A549 (cell line): ENCODE data around the gene RRAS. TPM values are rescaled to one million over a fixed set of nuclear protein-coding genes. Genes with fewer than 3 reads are reported as not detected.
A peak's percentile ranks its signal among the peaks of the same experiment; 100 is the strongest.

Experiments
- ATAC-seq, 2 experiments: fragments of 200-7000 bp in 1 of 2; fragments of >200 bp in 1 of 2; cut with Nextera tagmentation in 1 of 2; cut with Tn5 transposase in 1 of 2; 3 replicates each; pipeline versions ENCODE4 v1.8.0 to v1.9.1; 2018 to 2020; ENCODE audit warnings: mild to moderate bottlenecking in 1 of 2, moderate library complexity in 1 of 2
- CTCF ChIA-PET: fragments of 300-600 bp; sonication (Branson Sonifier 250); formaldehyde crosslinking; extraction: SDS; loops from one replicate; lab custom pipeline; 2021; ENCODE audit warnings: antibody characterized with exemption, inconsistent platforms; lab: Yijun Ruan, JAX
- POLR2A ChIA-PET: fragments of 350-600 bp; formaldehyde crosslinking; extraction: SDS; loops from one replicate; lab custom pipeline; 2021; ENCODE audit warnings: antibody characterized with exemption, inconsistent platforms; lab: Yijun Ruan, JAX
- DNase-seq, 2 experiments: peaks; one replicate each; pipeline versions ENCODE4 v3.0.0 to v3.0.0-alpha.2; 2011 to 2016; ENCODE audit warnings: low read depth in 1 of 2, low spot score in 1 of 2
- FAIRE-seq: peaks from 2 replicates; lab custom pipeline; 2011; peaks lifted over from hg19 to GRCh38; lab: Jason Lieb, UNC
- H3K27ac ChIP-seq, 2 experiments: fragments of >200 bp; sonication (Bioruptor Twin); formaldehyde crosslinking; 3 replicates each; pipeline ENCODE4 v1.5.1; 2016 to 2017
- H3K4me1 ChIP-seq: fragments of >200 bp; sonication (Bioruptor Twin); formaldehyde crosslinking; 3 replicates; pipeline ENCODE4 v1.6.1; 2016
- H3K4me2 ChIP-seq: fragments of >200 bp; sonication (Bioruptor Twin); formaldehyde crosslinking; 3 replicates; pipeline ENCODE4 v1.6.1; 2016
- H3K4me3 ChIP-seq: fragments of >200 bp; sonication (Bioruptor Twin); formaldehyde crosslinking; 3 replicates; pipeline ENCODE4 v1.5.1; 2016
- H3K9me3 ChIP-seq: fragments of >200 bp; sonication (Bioruptor Twin); formaldehyde crosslinking; 3 replicates; pipeline ENCODE4 v1.6.1; 2016
- BHLHE40 ChIP-seq: IDR thresholded peaks from 2 replicates; pipeline ENCODE4 v1.6.1; 2012; ENCODE audit warnings: low read depth, low read length, inconsistent platforms
- CBX2 ChIP-seq: fragments of 200-600 bp; sonication (generic); IDR thresholded peaks from 2 replicates; pipeline ENCODE4 v1.6.1; 2016; ENCODE audit warnings: low read depth, mild to moderate bottlenecking, borderline replicate concordance
- CBX8 ChIP-seq: fragments of 200-600 bp; sonication (generic); IDR thresholded peaks from 2 replicates; pipeline ENCODE4 v1.6.1; 2016
- EHMT2 ChIP-seq: fragments of 200-600 bp; sonication (generic); IDR thresholded peaks from 2 replicates; pipeline ENCODE4 v1.6.1; 2016; ENCODE audit warnings: antibody characterized with exemption, low read depth, mild to moderate bottlenecking, moderate library complexity
- EP300 ChIP-seq, 2 experiments: fragments of >200 bp; sonication (Bioruptor Twin); formaldehyde crosslinking; IDR thresholded peaks; 2 replicates in 1 of 2; 3 replicates in 1 of 2; pipeline ENCODE4 v1.6.1; 2016 to 2017
- ESRRA ChIP-seq: fragments of 150-350 bp; IDR thresholded peaks from 2 replicates; pipeline ENCODE4 v1.6.1; 2014; ENCODE audit warnings: mild to moderate bottlenecking, low read length, borderline replicate concordance
- FOSL2 ChIP-seq, 2 experiments: fragments of 450-650 bp in 1 of 2; fragments of >200 bp in 1 of 2; sonication (Bioruptor Twin) in 1 of 2; formaldehyde crosslinking; IDR thresholded peaks; 2 replicates each; pipeline versions ENCODE4 v1.5.0 to v1.6.1; 2016 to 2020; ENCODE audit warnings: mild to moderate bottlenecking in 1 of 2, moderate library complexity in 1 of 2
- GATA3 ChIP-seq: IDR thresholded peaks from 2 replicates; pipeline ENCODE4 v1.6.1; 2012; ENCODE audit warnings: borderline replicate concordance
- HEYL ChIP-seq: fragments of 250-450 bp; sonication (Bioruptor Pico); IDR thresholded peaks from 2 replicates; pipeline ENCODE4 v1.8.0; 2021; ENCODE audit warnings: mild to moderate bottlenecking, moderate library complexity
- HOXA7 ChIP-seq: fragments of 250-450 bp; sonication (Bioruptor Pico); IDR thresholded peaks from 2 replicates; pipeline ENCODE4 v1.5.0; 2020; ENCODE audit warnings: mild to moderate bottlenecking, moderate library complexity
- JUN ChIP-seq, 2 experiments: fragments of >200 bp; sonication (Bioruptor Twin); formaldehyde crosslinking; IDR thresholded peaks; 2 replicates in 1 of 2; 3 replicates in 1 of 2; pipeline ENCODE4 v1.6.1; 2016 to 2017
- MAFK ChIP-seq: fragments of 450-650 bp; IDR thresholded peaks from 2 replicates; pipeline ENCODE4 v1.6.1; 2014; ENCODE audit not compliant: partially characterized antibody
- MAZ ChIP-seq: fragments of 150-350 bp; IDR thresholded peaks from 2 replicates; pipeline ENCODE4 v1.6.1; 2014; ENCODE audit warnings: antibody characterized with exemption, low read depth, low read length, borderline replicate concordance
- MYC ChIP-seq: IDR thresholded peaks from 2 replicates; pipeline ENCODE4 v1.6.1; 2012; ENCODE audit warnings: mild to moderate bottlenecking, inconsistent platforms, low read length, improper control_type of control experiment, borderline replicate concordance
- NFE2L2 ChIP-seq: fragments of 150-350 bp; conservative IDR thresholded peaks from 2 replicates; pipeline ENCODE4 v1.6.1; 2014; ENCODE audit warnings: low read length
- NR3C1 ChIP-seq: fragments of >200 bp; sonication (Bioruptor Twin); formaldehyde crosslinking; IDR thresholded peaks from 3 replicates; pipeline ENCODE4 v1.6.1; 2017
- PHF8 ChIP-seq: fragments of 200-600 bp; sonication (generic); IDR thresholded peaks from 2 replicates; pipeline ENCODE4 v1.6.1; 2016; ENCODE audit warnings: low read depth, mild to moderate bottlenecking, antibody characterized with exemption, moderate library complexity, borderline replicate concordance
- POLR2A ChIP-seq: IDR thresholded peaks from 2 replicates; pipeline ENCODE4 v1.6.1; 2012; ENCODE audit warnings: mild to moderate bottlenecking, low read length
- RARB ChIP-seq: fragments of 250-450 bp; sonication (Bioruptor Pico); IDR thresholded peaks from 2 replicates; pipeline ENCODE4 v1.8.0; 2021; ENCODE audit warnings: mild to moderate bottlenecking, moderate library complexity
- TFCP2L1 ChIP-seq: fragments of 250-450 bp; sonication (Bioruptor Pico); IDR thresholded peaks from 2 replicates; pipeline ENCODE4 v1.5.0; 2021; ENCODE audit warnings: mild to moderate bottlenecking
- TP53 ChIP-seq: fragments of 250-450 bp; sonication (Bioruptor Pico); IDR thresholded peaks from 2 replicates; pipeline ENCODE4 v1.5.0; 2021; ENCODE audit warnings: mild to moderate bottlenecking, moderate library complexity
- ZC3H11A ChIP-seq: fragments of 450-650 bp; IDR thresholded peaks from 2 replicates; pipeline ENCODE4 v1.6.1; 2014; ENCODE audit warnings: antibody characterized with exemption, mild to moderate bottlenecking
- whole genome bisulfite sequencing: methylation state at CpG from one replicate; pipeline ENCODE4 v1.1.6; 2017; ENCODE audit errors: missing lambda C conversion rate; 5-methylcytosine and 5-hydroxymethylcytosine counted together
- polyA plus RNA-seq, 4 experiments: library from polyadenylated mRNA; depleted of rRNA in 3 of 4; stranded (reverse); fragments of >200 nt; fragmentation: RNase III in 1 of 4; extraction: RNeasy Plus Mini Kit Qiagen cat#74134 plus additional on column Dnase treatment in 1 of 4; gene quantifications; 2 replicates in 3 of 4; 3 replicates in 1 of 4; pipeline ENCODE4 v1.2.3, GENCODE V29; 2011 to 2017
- TF ChIP-seq, protein P1 (sequence below): IDR thresholded peaks from 2 replicates; pipeline ENCODE4 v1.6.1; 2012
- TF ChIP-seq, protein P2 (sequence below): fragments of 450-650 bp; IDR thresholded peaks from 2 replicates; pipeline ENCODE4 v1.6.1; 2014; ENCODE audit warnings: antibody characterized with exemption
- TF ChIP-seq, protein P3 (sequence below): IDR thresholded peaks from 2 replicates; pipeline ENCODE4 v1.6.1; 2012
- TF ChIP-seq, protein P4 (sequence below): fragments of >200 bp; sonication (Bioruptor Twin); formaldehyde crosslinking; IDR thresholded peaks from 3 replicates; pipeline ENCODE4 v1.5.1; 2016

Gene RRAS
- polyA plus RNA-seq, 2 of the 4 experiments (the other 2 are of a cell fraction), result 47.6 to 49.2 TPM

DNA sequence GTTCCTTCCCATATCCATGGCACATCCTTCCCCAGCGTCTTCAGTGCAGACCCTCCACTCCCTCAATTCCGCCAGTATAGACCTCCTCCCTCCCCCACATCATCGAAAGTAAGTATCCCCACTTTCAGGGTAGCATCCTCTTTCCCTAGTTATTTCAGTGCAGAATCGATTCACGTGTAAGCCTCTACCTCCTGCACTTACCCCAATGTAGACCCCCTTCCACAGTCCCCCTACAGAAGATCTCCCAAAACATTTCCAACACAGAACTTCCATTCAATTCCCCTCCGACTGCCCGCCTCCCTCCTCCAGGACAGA, 25.1 kb upstream of the RRAS start:
- ChIA-PET CTCF (interaction anchor here (0.7 to 21.2 kb wide), 4 partner anchors 10 to 95 kb away, joined by 4 to 326 read pairs (median 62); partner anchors contain the start of genes PRMT1, RRAS and SCAF1), POLR2A (interaction anchor here (0.6 to 2.6 kb wide), 7 partner anchors 11 to 212 kb away, joined by 4 to 41 read pairs (median 5); partner anchors contain the start of genes ALDH16A1, AP2A1, PRMT1 and RRAS)
- DNase-seq, result no peak

DNA sequence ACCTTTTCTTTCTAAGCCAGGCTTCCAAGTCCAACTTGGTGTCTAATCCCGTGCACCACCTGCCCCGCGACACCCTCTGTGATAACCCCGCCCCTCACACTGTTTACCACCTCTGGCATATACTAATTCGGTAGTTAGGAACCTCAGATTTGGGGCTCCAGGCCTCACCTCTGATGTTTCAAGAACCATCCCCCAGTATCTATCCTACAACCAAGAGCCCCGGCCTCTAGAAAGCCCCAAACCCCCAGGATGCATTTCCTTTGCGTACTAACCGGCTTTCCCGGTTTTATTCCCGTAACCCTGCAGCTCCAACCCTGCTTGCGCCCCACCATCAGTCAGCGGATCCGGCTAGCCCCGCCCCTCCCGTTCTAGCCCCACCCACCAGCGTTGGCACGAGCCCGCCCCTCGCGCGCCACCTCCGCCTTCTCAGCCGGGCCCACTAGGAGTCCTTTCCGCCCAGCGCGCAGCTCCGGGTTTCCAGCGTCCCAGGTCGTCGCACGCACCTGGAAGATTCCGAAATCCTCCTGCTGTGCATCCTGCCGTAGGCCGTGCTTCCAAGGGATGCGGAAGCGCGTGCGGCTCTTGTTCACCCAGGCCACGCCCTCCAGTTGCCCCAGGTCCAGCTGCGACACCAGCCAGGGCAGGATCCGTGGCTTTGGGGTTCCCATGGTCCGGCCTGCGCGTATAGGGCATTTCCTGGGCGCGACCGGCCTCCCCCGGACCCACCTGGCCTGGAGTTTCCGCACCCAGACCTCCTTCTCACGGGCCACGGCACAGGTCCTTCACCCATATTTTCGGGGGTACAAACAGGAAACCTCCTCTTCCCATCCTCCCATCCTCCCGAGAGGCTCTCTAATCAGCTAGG, 24.5 kb upstream of the RRAS start:
- FAIRE-seq (no peak), DNase-seq (peak; percentile 95 to 96), ATAC-seq (peak; percentile 67 to 80)
- H3K4me3 ChIP-seq, result peak overlapping the region; percentile 65
- WGBS, result 3% methylated on average over 34 of the region's 53 CpGs
- peaks cover 14% of the 10 kb centered on the region for H3K4me1 ChIP-seq
- ChIA-PET POLR2A (interaction anchor here (0.6 to 2.6 kb wide), 11 partner anchors 8 to 211 kb away, joined by 4 to 41 read pairs (median 6); partner anchors contain the start of genes ALDH16A1, PRMT1, RPS11 and RRAS), CTCF (interaction anchor here (0.6 to 21.2 kb wide), 7 partner anchors 10 to 175 kb away, joined by 3 to 326 read pairs (median 4); partner anchors contain the start of genes PRMT1, RRAS and SCAF1)
- 0 out of 3 replicates have a peak, but pooled peaks cover 3% of the 10 kb centered on the region for H3K9me3 ChIP-seq
- peak overlapping the region; percentile 83 for H3K4me2 ChIP-seq
- peak overlapping the region; percentile 79 to 86 for H3K27ac ChIP-seq
- TF ChIP-seq CBX2 (no peak), JUN (IDR thresholded peaks at IDR 0.05) (peak; percentile 76 to 77; a peak in 3 of 5 replicates), TFCP2L1 (CRISPR knock-in tag) (peak; percentile 42; the same call in 1 of the 2 replicates), PHF8 (no peak), GATA3 (0 out of 2 replicates have a peak, but pooled peaks have one; percentile 6), MYC (peak; percentile 45; the same call in 1 of the 2 replicates), POLR2A (peak; percentile 78)
- TF ChIP-seq, protein P1, sequence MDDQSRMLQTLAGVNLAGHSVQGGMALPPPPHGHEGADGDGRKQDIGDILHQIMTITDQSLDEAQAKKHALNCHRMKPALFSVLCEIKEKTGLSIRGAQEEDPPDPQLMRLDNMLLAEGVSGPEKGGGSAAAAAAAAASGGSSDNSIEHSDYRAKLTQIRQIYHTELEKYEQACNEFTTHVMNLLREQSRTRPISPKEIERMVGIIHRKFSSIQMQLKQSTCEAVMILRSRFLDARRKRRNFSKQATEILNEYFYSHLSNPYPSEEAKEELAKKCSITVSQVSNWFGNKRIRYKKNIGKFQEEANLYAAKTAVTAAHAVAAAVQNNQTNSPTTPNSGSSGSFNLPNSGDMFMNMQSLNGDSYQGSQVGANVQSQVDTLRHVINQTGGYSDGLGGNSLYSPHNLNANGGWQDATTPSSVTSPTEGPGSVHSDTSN, result peak; percentile 67
- TF ChIP-seq, protein P2, sequence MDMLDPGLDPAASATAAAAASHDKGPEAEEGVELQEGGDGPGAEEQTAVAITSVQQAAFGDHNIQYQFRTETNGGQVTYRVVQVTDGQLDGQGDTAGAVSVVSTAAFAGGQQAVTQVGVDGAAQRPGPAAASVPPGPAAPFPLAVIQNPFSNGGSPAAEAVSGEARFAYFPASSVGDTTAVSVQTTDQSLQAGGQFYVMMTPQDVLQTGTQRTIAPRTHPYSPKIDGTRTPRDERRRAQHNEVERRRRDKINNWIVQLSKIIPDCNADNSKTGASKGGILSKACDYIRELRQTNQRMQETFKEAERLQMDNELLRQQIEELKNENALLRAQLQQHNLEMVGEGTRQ, result 0 out of 2 replicates have a peak, but pooled peaks have one; percentile 11
- TF ChIP-seq, protein P3, sequence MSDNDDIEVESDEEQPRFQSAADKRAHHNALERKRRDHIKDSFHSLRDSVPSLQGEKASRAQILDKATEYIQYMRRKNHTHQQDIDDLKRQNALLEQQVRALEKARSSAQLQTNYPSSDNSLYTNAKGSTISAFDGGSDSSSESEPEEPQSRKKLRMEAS, result peak; percentile 78

More for the DNA sequence above, 25.1 kb upstream of the RRAS start:
- Histone ChIP-seq H3K4me2 (peak overlapping the region; percentile 83), H3K27ac (peak overlapping the region; percentile 79 to 86), H3K9me3 (0 out of 3 replicates have a peak, but pooled peaks cover 2% of the 10 kb centered on the region), H3K4me3 (peak overlapping the region; percentile 65), H3K4me1 (peaks cover 14% of the 10 kb centered on the region)
- ATAC-seq (peak in 1 of 2 experiments; percentile 8; a peak in 3 of 6 replicates), FAIRE-seq (no peak)
- 3% methylated on average over 7 of the region's 7 CpGs for WGBS
- TF ChIP-seq HEYL (CRISPR knock-in tag), result no peak
- TF ChIP-seq FOSL2 (IDR thresholded peaks at IDR 0.05), result no peak
- TF ChIP-seq FOSL2 (CRISPR knock-in tag; IDR thresholded peaks at IDR 0.05), result no peak
- TF ChIP-seq EHMT2, result no peak
- no peak for TF ChIP-seq MAFK
- no peak for TF ChIP-seq HOXA7 (CRISPR knock-in tag)
- TF ChIP-seq ZC3H11A, result no peak
- 0 out of 2 replicates have a peak, but pooled peaks have one; percentile 6 for TF ChIP-seq BHLHE40

DNA sequence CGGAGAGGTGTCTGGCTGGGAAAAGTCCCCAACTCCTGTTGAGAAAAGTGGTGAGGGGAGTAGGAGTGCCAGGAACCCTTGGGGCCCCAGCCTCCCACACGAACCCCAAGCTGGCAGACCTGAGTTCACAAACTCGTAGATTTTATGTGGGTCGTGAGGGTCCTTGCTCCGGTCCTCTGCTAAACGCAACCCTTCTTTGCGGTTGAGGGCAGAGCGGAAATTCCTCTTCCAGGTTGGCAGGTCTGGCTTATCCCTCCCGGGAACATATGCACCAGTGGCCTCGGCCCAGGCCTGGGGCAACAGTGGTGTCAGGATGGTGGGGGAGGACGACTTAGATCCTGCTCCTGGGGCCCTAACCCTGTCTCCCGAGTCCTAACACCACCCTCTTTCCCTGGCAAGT, 23.3 kb upstream of the RRAS start:
- Histone ChIP-seq H3K27ac (no peak overlapping the region), H3K4me2 (no peak overlapping the region), H3K4me3 (no peak overlapping the region), H3K4me1 (peaks cover 14% of the 10 kb centered on the region), H3K9me3 (0 out of 3 replicates have a peak, but pooled peaks cover 3% of the 10 kb centered on the region)
- POLR2A ChIA-PET, result interaction anchor here (1.2 to 2.6 kb wide), 3 partner anchors 13 to 23 kb away, joined by 4 to 22 read pairs (median 5); partner anchors contain the start of genes RRAS and SCAF1
- no peak for ATAC-seq
- DNase-seq, result no peak
- WGBS, result 92% methylated on average over 12 of the region's 12 CpGs
- no peak for FAIRE-seq
- CTCF ChIA-PET, result interaction anchor here (1.0 to 21.2 kb wide), 4 partner anchors 12 to 160 kb away, joined by 3 to 326 read pairs (median 62); partner anchors contain the start of genes PRMT1, RRAS and SCAF1
- no peak for TF ChIP-seq EP300 (IDR thresholded peaks at IDR 0.05)
- TF ChIP-seq NR3C1, result no peak
- TF ChIP-seq HEYL (CRISPR knock-in tag), result no peak
- TF ChIP-seq ESRRA, result no peak
- TF ChIP-seq NFE2L2, result no peak
- TF ChIP-seq, protein P4, sequence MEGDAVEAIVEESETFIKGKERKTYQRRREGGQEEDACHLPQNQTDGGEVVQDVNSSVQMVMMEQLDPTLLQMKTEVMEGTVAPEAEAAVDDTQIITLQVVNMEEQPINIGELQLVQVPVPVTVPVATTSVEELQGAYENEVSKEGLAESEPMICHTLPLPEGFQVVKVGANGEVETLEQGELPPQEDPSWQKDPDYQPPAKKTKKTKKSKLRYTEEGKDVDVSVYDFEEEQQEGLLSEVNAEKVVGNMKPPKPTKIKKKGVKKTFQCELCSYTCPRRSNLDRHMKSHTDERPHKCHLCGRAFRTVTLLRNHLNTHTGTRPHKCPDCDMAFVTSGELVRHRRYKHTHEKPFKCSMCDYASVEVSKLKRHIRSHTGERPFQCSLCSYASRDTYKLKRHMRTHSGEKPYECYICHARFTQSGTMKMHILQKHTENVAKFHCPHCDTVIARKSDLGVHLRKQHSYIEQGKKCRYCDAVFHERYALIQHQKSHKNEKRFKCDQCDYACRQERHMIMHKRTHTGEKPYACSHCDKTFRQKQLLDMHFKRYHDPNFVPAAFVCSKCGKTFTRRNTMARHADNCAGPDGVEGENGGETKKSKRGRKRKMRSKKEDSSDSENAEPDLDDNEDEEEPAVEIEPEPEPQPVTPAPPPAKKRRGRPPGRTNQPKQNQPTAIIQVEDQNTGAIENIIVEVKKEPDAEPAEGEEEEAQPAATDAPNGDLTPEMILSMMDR, result no peak
- no peak for TF ChIP-seq GATA3
- TF ChIP-seq CBX8, result no peak
- TF ChIP-seq PHF8, result no peak
- TF ChIP-seq MAZ, result no peak
- no peak for TF ChIP-seq TP53 (CRISPR knock-in tag)
- no peak for TF ChIP-seq RARB (CRISPR knock-in tag)
